GM10266 (cell line): ENCODE results near the gene TCP11.

Source experiments
- DNase-seq: peaks from one replicate; pipeline ENCODE4 v3.0.0; 2012; ENCODE audit errors: extremely low spot score
- CTCF ChIP-seq: IDR thresholded peaks from 2 replicates; pipeline ENCODE4 v1.5.1; 2012; ENCODE audit warnings: mild to moderate bottlenecking, low read depth; ENCODE audit not compliant: control insufficient read depth, insufficient read depth; ENCODE audit errors: missing control alignments

TCP11 gene

GRCh38 chr6:35105078-35105477, 36.1 kb downstream of the TCP11 start:
- TF ChIP-seq CTCF = no peak

GRCh38 chr6:35099116-35099515, 42.0 kb downstream of the TCP11 start:
- no peak for TF ChIP-seq CTCF

More at GRCh38 chr6:35105078-35105477, 36.1 kb downstream of the TCP11 start:
- no peak for DNase-seq

GRCh38 chr6:35096129-35096862, 44.8 kb downstream of the TCP11 start:
- no peak for DNase-seq
- no peak for TF ChIP-seq CTCF

More at GRCh38 chr6:35099116-35099515, 42.0 kb downstream of the TCP11 start:
- no peak for DNase-seq

- no peak for DNase-seq
- no peak for TF ChIP-seq CTCF
Observed at GRCh38 chr6:35094183-35094582, 47.0 kb downstream of the TCP11 start.

GRCh38 chr6:35093783-35094182, 47.4 kb downstream of the TCP11 start:
- DNase-seq = no peak
- no peak for TF ChIP-seq CTCF

- TF ChIP-seq CTCF = no peak
- DNase-seq = no peak
Observed at GRCh38 chr6:35093118-35093445, 48.1 kb downstream of the TCP11 start.

- no peak for DNase-seq
- TF ChIP-seq CTCF = no peak
Observed at GRCh38 chr6:35092362-35093117, 48.6 kb downstream of the TCP11 start.
